Lung microvascular endothelial cell (primary cell): ENCODE data around the gene GLT6D1. TPM values are rescaled to one million over a fixed set of nuclear protein-coding genes. Genes with fewer than 3 reads are reported as not detected.
"Not testable (repeated sequence)": the region's sequence is repeated elsewhere in the genome, so short reads cannot be mapped to it uniquely, and the experiment has no call there.

ENCODE experiments used
- DNase-seq, 2 donors: peaks; one replicate each; pipeline versions ENCODE4 v3.0.0 to v3.0.0-alpha.2; 2010; ENCODE audit warnings: low read depth in 2 of 2
- total RNA-seq: library from RNA; depleted of rRNA; stranded (reverse); fragments of >200 nt; gene quantifications from 2 replicates; pipeline ENCODE4 v1.2.1, GENCODE V29; 2014

The GLT6D1 gene
- total RNA-seq, 1 donor from 2014 or later, result not detected

DNA sequence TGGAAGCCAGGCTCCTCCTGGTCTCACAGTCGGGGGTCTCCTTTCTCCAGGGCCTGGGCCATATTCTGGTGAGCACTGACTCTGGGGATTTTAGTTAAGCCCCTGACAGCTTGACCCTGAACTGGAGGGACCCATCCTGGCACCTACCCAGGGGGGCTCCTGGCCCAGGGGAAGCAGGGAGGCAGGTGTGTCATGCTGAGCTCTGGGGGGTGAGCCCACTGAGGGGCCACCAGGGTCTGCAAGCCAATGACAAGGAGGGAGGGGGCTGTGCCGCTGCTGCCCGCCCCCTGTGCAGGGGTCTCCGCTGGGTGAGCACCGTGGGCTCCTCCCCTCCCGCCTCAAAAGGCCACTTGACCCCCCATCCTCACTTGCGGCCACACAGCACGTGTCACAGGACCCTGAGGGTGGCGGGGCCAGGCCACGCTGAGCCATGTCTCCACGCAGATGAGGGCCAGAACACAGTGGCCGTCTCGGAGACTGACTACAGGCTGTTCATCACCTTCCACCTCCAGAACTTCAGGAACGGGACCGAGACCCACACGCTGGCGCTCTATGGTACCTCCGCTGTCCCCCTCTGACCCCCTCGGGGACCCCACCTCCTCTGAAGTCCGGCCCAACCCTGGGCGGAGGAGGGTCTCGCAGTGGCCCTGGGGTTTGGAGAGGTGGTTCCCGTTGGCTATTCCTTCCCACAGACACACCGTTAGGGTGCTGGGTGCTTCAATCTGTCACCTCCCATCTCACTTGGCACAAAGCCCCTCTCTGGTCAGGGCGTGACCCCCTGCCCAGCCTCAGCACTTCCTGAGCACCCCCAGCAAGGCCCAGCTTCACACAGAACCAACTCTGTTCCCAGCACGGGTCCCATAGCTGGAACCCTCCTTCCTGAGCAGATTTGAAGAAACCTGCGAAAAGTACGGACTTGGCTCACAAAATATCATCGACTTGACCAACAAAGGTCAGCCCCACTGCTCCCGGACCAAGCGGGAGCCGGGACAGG is 25.8 kb upstream of the GLT6D1 start:
- DNase-seq, result no peak

DNA sequence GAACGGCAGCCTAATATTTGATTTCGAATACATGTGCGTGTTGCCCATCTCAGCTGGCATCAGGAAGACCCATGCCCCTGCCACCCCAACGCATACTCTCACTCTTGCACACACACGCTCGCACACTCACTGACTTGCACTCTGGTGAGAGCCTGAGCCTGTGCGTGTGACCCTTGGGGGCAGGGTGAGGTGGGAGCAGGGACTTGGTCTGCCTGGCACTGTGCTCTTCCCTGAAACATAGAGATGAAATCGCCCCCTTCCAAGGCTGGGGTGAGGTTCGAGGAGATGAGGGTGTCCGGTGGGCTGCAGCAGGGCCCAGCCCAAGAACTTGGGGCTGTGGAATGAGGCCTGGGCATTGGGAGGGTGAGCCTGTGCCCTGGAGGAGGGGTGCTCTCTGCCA is 24.9 kb upstream of the GLT6D1 start:
- DNase-seq, result no peak

DNA sequence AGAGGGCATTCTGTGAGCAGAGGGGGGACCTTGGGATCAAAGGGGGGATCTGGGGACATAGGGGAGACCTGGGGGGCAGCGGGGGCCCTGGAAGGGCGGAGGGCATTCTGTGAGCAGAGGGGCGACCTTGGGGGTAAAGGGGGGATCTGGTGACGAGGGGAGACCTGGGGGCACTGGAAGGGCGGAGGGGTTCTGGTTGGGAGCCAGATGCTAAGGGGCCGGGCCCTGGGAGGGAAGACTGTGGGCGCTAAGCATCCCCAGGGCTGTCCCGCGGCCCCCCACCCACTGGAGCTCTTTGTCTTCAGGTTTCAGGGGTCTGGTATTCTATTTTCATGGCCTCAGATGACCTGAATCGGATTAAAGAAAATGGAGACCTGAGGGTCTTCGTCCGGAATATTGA is 24.5 kb upstream of the GLT6D1 start:
- no peak for DNase-seq

DNA sequence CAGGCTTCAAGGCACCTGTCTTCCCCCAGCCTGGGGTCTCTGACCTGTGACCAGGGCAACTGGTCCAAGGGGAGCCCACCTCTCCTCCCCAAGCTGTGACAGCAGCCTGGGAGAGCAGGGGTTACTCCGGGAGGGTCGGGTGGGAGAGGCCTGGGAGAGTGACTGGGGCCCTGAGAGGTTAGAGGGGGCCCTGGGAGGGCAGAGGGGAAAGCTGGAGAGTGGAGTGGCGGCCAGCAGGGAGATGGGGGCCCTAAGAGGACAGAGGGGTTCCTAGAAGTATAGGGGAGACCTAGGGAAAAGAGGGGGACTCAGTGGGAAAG is 24.1 kb upstream of the GLT6D1 start:
- no peak for DNase-seq

DNA sequence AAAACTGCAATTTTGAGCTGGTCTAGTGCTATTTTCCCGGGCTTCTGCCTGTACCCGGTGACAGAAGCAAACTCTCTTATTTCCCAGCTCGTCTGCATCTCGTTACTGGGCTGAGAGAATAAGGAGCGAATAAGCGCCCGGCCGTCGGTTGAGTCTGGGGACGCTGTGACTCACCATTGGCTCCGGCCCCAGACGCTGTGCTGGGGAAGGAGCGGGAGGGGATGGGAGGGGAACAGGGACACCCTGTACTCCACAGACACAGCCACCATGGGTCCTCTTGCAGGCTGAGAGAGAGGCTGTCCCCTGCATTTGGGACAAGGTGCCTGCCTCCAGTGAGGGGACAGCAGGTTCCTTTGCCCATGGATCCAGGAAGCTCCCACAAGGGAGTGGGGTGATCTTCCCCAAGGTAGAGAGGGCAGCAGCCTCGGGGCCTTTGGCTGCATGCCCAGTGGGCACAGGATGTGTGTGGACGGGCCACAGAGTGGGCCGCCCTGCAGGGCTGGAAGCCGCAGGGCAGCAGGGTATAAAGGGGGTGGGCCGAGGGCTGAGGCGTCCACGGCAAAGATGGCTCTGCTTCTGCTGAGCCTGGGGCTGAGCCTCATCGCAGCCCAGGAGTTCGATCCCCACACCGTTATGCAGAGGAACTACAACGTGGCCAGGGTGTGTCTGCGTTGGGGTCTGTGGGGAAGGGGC is 23.6 kb upstream of the GLT6D1 start, which contains the start of gene LCN9:
Gene LCN9 (plus strand): TSS at position 552 of the 693 bp plus-strand sequence. CDS start 13 bp downstream, at position 565.
- DNase-seq, result no peak

DNA sequence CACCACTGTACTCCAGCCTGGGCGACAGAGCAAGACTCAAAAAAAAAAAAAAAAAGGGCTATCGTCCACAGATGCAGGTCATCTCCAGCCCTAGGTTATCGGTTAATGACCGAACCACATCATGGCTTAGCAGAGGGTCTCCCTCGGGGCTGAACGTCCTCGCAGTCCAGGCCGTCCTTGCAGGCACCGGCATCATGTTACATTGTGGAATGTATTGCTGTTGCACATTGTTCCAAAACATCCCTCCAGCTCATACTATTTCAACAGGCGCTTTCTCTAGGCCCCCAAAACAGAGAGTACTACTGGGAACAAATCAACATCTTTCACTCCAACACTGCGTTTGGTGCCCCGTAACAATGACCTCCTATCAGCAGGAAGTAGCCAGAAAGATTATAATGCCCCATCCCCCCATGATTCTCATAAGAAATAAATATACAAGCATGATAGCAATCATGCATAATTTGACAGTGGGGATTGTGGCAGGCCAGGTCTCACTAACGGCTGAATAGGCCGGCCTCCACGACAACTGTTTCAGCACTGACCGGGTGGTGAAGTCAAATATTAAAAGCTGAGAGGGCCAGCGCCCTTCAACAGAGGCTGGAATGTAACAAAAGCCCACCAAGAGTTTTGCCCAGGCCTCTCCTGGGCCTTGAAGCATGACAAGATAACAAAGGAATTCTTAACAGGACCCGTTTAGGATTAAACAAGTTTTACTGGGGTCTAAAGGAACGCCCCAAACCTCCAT is 22.6 kb upstream of the GLT6D1 start:
- DNase-seq, result no peak

DNA sequence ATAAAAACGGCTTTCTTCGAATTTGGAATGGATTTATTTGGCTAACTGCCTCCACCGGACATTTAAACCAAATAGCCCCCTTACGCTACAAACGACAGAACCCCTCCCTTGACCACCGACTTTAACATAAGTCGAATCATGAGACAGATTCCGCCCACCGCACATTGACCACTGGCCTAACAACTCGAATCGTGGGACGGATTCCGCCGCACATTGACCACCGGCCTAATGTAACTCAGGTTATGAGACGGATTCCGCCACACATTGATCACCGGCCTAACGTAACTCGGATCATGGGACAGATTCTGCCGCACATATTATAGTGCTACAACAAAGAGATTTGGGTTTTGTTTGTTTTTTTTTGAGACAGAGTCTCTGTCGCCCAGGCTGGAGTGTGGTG is 21.1 kb upstream of the GLT6D1 start:
- DNase-seq, result no peak

DNA sequence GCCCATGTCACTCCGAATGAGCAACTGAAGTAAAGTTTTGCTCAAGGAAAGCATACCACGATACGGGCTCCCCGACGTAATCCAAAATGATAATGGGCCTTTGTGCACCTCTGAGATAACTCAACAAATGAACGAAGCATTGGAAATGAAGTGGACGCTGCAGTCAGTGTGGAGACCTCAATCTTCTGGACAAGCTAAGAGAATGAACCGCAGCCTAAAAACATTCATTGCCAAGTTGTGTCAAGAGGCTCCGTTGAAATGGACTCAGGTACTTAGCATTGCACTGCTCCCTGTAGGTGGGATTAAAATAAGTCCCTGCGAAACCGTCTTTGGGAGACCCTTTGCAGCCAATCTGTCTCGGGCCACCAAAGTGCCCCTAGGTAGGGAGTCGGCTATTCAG is 19.9 kb upstream of the GLT6D1 start:
- DNase-seq, result no peak

DNA sequence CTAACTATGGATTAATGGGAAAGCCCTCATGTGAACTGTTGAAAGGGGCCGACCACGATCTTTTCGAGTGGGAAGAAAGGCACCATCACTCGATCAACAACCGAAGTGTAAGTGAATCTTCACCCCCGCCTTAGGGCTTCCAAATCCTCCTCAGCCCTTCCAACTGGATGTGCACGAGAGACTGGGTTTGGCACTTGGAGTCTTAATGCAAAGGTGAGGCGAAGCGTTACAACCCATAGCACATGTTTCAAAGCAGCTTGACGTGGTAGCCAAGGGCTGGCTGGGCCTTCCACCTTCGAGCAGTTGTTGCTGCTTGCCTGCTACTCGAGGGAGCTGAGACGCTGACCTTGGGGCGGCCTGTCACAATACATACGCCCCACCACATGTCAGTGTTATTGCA is 18.1 kb upstream of the GLT6D1 start:
- no peak for DNase-seq

DNA sequence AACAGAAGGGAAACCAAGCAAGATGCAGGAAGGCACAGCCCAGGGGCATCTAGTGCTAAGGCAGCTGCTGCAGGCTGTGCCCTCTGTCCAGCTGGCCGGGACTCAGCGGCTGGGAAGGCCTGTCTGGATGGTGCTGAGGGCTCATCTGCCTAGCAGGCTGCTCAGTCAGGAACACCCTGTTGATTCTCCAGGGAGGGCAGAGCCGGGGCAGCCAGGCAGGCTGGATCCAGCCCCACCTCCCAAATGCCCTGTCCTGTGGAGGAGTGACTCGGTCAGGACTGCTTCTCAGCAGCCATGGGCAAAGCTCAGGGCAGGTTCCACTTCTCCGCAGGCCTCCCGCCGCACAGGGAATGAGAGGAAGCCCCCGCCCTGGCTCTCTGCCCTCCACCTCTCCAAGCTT is 16.0 kb upstream of the GLT6D1 start:
- no peak for DNase-seq

DNA sequence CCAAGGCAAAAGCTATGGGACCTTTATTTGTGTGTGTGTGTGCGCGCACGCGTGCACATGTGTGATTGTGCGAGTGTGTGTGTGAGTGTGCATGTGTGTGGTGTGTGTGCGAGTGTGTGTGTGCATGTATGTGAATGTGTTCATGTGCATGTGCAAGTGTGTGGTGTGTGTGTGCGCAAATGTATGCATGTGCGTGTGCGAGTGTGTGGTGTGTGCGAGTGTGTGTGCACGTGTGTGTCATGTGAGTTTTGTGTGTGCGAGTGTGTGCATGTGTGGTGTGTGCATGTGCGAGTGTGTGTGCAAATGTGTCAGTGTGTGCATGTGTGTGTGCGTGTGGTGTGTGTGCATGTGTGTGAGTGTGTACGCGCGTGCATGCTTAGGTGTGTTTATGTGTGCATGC is 11.1 kb upstream of the GLT6D1 start:
- no peak for DNase-seq

DNA sequence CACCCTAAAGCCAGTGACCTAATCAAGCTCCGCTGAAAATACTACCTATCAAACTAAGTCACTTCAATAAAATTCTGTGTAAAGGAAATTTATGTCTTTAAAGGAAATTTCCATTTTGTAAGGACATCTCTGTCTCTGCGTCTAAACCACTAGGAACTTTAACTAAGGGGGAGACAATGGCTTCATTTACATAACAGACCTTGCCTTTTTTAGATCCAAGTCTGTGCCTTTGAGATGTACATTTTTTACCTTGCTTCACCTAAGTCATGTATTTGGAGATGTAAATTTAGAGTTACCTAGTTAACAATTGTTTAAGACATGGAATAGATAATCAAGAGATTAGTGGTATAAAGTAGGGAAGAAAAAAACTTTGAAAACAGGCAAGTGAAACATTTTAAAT is 10.2 kb upstream of the GLT6D1 start:
- no peak for DNase-seq

DNA sequence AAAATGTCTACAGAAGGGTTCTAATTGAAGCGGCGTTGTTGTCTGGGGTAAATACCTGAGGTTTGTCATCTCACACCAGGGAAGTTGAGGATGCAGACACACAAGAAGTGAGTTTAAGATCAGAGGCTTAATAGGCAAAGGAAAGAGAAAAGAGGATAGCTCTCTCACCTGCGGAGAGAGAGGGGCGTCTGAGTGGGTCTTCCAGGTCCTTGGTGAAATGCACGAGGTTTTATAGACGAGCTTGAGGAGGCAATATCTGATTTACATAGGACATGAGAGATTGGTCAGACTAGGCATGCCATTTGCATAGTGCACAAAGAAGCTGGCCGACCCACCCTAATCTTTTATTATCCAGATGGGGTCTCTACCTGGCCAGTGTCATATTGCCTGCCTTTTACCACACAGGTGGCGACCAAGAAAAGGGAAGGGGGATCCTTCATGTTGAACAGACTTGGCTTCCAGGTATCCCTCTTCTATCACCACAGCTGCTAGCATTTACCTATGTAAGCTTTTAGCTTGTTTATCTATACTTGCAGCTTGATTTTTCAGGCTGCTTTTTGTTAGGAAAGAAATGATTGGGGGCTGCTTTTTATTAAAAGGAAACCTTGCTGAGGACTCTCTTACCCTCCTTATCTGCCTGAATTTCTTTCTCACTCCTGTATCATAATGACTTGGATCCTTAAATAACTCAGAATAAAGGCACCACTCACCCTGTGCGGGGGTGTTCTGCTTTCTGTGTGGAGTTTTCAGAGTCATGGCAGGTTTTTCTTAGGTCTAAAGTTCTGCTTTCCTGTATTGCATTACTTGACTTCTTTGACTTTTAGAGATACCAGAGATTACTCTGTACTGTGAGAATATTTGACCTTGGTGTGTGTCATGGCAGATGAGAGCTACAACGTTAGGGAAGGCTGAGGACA is 9.4 kb upstream of the GLT6D1 start:
- DNase-seq, result no peak

DNA sequence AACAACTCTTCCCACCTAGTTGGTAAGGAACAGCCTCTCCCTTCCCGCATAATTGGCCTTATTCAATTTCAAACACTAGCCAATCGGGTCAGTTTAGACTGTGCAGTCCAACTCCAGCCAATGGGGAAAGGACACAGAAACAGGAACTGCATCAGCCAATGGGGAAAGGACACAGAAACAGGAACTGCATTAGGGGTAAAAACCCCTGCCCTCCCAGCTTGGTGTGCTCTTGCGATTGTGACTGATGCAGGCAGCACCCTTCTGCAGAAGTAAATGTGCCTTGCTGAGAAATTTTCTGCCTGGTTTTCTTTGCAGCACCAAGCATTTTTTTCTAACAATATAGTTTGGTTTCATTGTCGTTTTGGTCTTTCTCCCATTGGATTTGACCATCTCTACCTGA is 8.5 kb upstream of the GLT6D1 start:
- DNase-seq, result no peak

DNA sequence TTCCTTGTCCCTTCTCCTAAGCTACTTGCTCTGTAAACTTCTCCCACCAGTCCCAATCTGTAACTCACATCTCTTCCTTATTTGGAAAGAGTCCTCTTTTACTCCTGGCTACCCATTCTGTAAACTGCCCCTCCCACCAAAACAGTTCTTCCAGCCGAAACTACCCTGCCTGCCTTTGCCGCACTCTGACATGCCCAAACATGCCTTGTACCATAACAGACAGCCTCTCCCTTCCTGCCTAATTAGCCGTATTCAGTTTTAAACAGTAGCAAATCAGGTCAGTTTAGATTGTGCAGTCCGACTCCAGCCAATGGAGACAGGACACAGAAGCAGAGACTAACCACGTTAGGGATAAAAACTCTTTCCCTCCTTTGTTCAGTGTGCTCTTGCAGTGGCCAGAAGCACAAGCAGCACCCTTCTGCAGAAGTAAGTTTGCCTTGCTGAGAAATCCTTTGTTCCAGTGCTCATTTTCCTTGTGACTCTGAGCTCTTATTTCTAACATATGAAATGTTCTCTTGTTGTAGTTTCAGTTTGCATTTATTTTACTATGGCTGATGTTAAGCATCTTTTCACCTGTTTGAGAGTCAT is 5.4 kb upstream of the GLT6D1 start:
- DNase-seq, result no peak

DNA sequence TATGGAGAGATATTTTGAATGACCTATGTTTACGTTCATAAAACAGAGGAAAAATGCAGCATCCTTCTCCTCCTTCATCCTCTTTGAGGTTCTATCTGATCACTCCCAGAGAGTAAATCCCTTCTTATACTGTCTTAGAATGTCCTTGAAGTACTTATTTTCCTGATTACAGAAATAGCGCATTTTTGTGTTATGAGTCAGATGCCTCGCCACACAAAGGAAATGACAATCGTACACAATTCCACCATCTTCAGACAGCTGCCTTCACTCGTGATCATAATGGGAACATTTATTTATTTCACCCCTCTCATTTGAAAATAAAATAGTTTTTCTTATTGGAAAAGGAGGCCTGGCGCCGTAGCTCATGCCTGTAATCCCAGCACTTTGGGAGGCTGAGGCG is 2.4 kb upstream of the GLT6D1 start:
- DNase-seq, result peak in 1 of 2 donors; percentile 83

DNA sequence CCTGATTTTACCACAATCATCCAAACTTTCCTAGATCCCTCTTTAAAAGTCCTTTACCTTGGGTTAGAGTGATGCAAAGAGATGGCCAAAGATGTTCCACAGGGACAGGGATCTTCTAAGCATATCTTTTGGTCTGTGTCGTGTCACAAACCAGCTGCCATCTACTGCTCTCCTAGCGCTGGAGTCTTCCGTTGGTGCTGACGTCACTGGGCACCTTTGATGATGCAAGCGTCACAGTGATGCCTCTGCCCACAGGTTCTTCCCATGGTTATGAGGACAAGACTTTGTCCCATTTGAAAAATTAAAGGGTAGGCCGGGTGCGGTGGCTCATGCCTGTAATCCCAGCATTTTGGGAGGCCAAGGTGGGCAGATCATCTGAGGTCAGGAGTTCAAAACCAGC is 1.7 kb upstream of the GLT6D1 start:
- no peak for DNase-seq

DNA sequence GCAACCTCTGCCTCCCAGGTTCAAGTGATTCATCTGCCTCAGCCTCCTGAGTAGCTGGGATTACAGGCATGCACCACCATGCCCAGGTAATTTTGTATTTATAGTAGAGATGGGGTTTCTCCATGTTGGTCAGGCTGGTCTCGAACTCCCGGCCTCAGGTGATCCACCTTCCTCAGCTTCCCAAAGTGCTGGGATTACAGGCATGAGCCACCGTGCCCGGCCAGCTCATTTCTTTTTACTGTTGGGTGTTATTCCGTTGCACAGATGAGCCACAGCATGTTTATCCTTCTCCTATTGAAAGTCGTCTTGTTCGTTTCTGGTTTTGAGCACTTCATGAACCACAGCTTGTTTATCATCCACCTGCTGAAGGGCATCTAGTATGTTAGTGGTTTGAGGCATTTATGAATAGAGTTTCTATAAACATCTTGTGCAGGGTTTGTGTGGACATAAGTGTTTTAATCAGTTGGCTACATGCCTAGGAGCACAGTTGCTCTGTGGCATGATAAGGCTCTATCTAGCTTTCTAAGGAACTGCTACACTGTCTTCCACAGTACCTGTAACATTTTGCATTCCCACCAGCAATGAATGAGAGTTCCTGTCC is 2.3 kb downstream of the GLT6D1 start:
- not testable (repeated sequence) for DNase-seq

DNA sequence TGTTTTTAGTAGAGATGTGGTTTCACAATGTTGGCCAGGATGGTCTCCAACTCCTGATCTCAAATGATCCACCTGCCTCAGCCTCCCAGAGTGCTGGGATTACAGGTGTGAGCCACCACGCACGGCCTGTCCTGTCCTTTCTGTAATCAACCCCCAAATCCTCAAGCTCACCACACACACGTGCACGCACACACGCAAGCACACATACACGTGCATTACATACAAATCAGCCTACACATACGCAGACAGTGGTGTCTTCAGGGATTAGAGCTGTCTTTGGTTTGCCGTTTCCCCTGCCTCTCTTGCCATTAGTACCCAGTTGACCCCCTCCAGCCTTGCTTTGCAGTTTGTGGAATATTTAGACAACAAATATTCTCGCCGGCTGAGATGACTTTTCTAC is 6.5 kb downstream of the GLT6D1 start:
- no peak for DNase-seq

DNA sequence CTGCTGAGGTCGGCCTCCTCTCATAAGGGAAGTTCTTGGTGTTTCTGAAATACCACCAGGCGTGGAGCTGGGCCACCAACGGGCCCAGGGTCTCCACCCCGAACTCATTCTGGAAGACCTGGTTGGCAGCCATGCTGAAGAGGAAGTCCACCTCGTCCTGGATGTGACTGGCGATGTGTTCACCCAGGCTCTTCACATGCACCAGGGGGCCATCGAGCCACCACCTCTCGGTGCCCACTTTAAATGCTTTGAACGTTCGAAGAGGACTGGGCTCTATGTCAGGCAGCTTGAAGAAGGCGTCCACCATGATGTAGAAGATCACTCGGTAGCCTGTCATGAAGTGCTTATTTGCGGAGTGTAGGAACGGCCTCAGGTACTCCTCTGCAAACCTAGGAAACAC is 15.1 kb downstream of the GLT6D1 start:
- no peak for DNase-seq
